ENCODE measurements around the gene WDR62. TPM values are rescaled to one million over a fixed set of nuclear protein-coding genes. Genes with fewer than 3 reads are reported as not detected.

WDR62 gene
- total RNA-seq, 2 experiments from 2014 or later: 2.0 to 2.6 TPM

GRCh38 chr19:36026091-36026876 is 28.4 kb upstream of the WDR62 start:
- no peak overlapping the region for H3K4me3 ChIP-seq (ENCODE audit: low read length)
- CTCF ChIA-PET: no interaction called here
- Mint-ChIP-seq H3K4me3 (no peak overlapping the region), H3K4me1 (ENCODE audit: low read depth) (no peaks in the 10 kb centered on the region), H3K27me3 (no peaks in the 10 kb centered on the region), H3K9me3 (no peaks in the 10 kb centered on the region), H3K36me3 (ENCODE audit: low read depth) (peaks cover 23% of the 10 kb centered on the region), H3K27ac (no peak overlapping the region)
- H3K27me3 ChIP-seq (ENCODE audit: control insufficient read depth in 1 of 2, insufficient read depth in 2 of 2, low read length in 2 of 2): no peaks in the 10 kb centered on the region
- POLR2A ChIA-PET: no interaction called here
- no peaks in the 10 kb centered on the region for H3K4me1 ChIP-seq (ENCODE audit: insufficient read depth, low read length)
- H3K9me3 ChIP-seq (ENCODE audit: control insufficient read depth in 1 of 2, insufficient read depth in 1 of 2, low read length in 2 of 2): no peaks in the 10 kb centered on the region
- ATAC-seq (ENCODE audit: poor library complexity) (no peak), DNase-seq (no peak)
- peaks cover 10% of the 10 kb centered on the region for H3K36me3 ChIP-seq (ENCODE audit: insufficient read depth, low read length)
- intact Hi-C loops (cut with DNase I, micrococcal nuclease): no loop called here
- H3K27ac ChIP-seq (ENCODE audit: low read depth in 1 of 2, low read length in 2 of 2): no peak overlapping the region
- no peak for TF ChIP-seq CTCF (IDR thresholded peaks at IDR 0.05)

- Mint-ChIP-seq H3K9me3 (no peaks in the 10 kb centered on the region), H3K4me1 (ENCODE audit: low read depth) (no peaks in the 10 kb centered on the region), H3K27me3 (no peaks in the 10 kb centered on the region), H3K36me3 (ENCODE audit: low read depth) (peaks cover 23% of the 10 kb centered on the region), H3K27ac (no peak overlapping the region), H3K4me3 (no peak overlapping the region)
- TF ChIP-seq CTCF (IDR thresholded peaks at IDR 0.05): no peak
- no peak for DNase-seq
- intact Hi-C loops (cut with DNase I, micrococcal nuclease): no loop called here
- no peak overlapping the region for H3K27ac ChIP-seq (ENCODE audit: low read depth in 1 of 2, low read length in 2 of 2)
- POLR2A ChIA-PET: no interaction called here
- peaks cover 0 to 4% of the 10 kb centered on the region in 2 experiments for H3K27me3 ChIP-seq (ENCODE audit: control insufficient read depth in 1 of 2, insufficient read depth in 2 of 2, low read length in 2 of 2)
- CTCF ChIA-PET: no interaction called here
- H3K4me3 ChIP-seq (ENCODE audit: low read length): no peak overlapping the region
- H3K9me3 ChIP-seq (ENCODE audit: control insufficient read depth in 1 of 2, insufficient read depth in 1 of 2, low read length in 2 of 2): no peaks in the 10 kb centered on the region
- no peak for ATAC-seq (ENCODE audit: poor library complexity)
- peaks cover 5% of the 10 kb centered on the region for H3K4me1 ChIP-seq (ENCODE audit: insufficient read depth, low read length)
- H3K36me3 ChIP-seq (ENCODE audit: insufficient read depth, low read length): peaks cover 5% of the 10 kb centered on the region
These were observed 27.0 kb upstream of the WDR62 start for GRCh38 chr19:36027696-36028095.

- H3K27me3 Mint-ChIP-seq: no peaks in the 10 kb centered on the region
- Histone ChIP-seq H3K27me3 (ENCODE audit: control insufficient read depth in 1 of 2, insufficient read depth in 2 of 2, low read length in 2 of 2) (peaks cover 0 to 4% of the 10 kb centered on the region in 2 experiments), H3K27ac (ENCODE audit: low read depth in 1 of 2, low read length in 2 of 2) (no peak overlapping the region), H3K4me1 (ENCODE audit: insufficient read depth, low read length) (peaks cover 10% of the 10 kb centered on the region), H3K4me3 (ENCODE audit: low read length) (no peak overlapping the region), H3K36me3 (ENCODE audit: insufficient read depth, low read length) (peaks cover under 1% of the 10 kb centered on the region), H3K9me3 (ENCODE audit: control insufficient read depth in 1 of 2, insufficient read depth in 1 of 2, low read length in 2 of 2) (no peaks in the 10 kb centered on the region)
- POLR2A ChIA-PET: no interaction called here
- CTCF ChIA-PET: no interaction called here
- intact Hi-C loops (cut with DNase I, micrococcal nuclease): no loop called here
- TF ChIP-seq CTCF (IDR thresholded peaks at IDR 0.05): no peak
- no peak overlapping the region for H3K4me3 Mint-ChIP-seq
- H3K36me3 Mint-ChIP-seq (ENCODE audit: low read depth): peaks cover 18% of the 10 kb centered on the region
- no peak overlapping the region for H3K27ac Mint-ChIP-seq
- DNase-seq (no peak), ATAC-seq (ENCODE audit: poor library complexity) (no peak)
- no peaks in the 10 kb centered on the region for H3K4me1 Mint-ChIP-seq (ENCODE audit: low read depth)
- H3K9me3 Mint-ChIP-seq: no peaks in the 10 kb centered on the region
These were observed 26.2 kb upstream of the WDR62 start for GRCh38 chr19:36028313-36029041.

Data from CD4-positive, alpha-beta T cell (primary cell).